Measurements from ENCODE around the gene SUGCT. TPM values are rescaled to one million over a fixed set of nuclear protein-coding genes. Genes with fewer than 3 reads are reported as not detected.
"Not testable (repeated sequence)": the region's sequence is repeated elsewhere in the genome, so short reads cannot be mapped to it uniquely, and the experiment has no call there.

SUGCT gene
- total RNA-seq, 1 experiment from 2014 or later: 1.5 TPM

DNA sequence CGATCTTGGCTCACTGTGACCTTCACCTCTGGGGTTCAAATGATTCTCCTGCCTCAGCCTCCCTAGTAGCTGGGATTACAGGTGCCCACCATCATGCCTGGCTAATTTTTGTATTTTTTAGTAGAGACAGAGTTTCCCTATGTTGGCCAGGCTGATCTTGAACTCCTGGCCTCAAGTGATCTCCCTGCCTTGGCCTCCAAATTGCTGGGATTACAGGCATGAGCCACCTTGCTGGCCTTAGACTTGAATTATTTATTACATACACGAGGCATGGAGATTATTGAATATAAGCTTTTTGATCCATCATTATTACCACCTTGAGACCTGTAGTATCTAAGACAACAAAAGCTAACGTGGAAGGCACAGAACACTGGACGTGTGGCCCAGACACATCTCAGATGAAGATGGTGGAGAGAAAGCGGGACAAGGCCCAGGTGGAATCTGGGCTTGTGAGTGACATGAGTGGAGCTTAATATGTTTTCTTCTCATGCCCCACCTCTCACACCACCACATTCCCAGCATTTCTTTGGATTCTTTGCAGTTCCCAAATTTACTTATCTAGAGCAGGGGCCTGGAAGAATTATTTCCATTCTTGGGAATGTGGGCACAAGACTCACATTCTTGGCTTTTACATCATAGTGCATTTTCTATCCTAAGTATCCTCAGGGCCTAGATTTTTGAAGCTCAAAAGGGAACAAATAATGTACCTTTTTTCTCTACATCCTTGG is 76.6 kb downstream of the SUGCT start:
- intact Hi-C loops (cut with micrococcal nuclease; ENCODE audit: unreplicated experiment): no loop called here
- H3K27ac ChIP-seq (ENCODE audit: low read depth, low read length, poor library complexity, severe bottlenecking): no peak overlapping the region
- H3K27me3 ChIP-seq (replicated peaks; ENCODE audit: insufficient read depth, low read depth, low read length, poor library complexity): no peaks in the 10 kb centered on the region
- no peaks in the 10 kb centered on the region for H3K9me3 ChIP-seq (ENCODE audit: low read depth, low read length, poor library complexity, severe bottlenecking)
- no peaks in the 10 kb centered on the region for H3K4me1 ChIP-seq (ENCODE audit: insufficient read depth, low read length, poor library complexity, severe bottlenecking)
- ChIA-PET POLR2A (ENCODE audit: low non-redundant PET) (no interaction called here), CTCF (interaction anchor here (0.5 kb wide), 1 partner anchor 650 kb away, joined by 9 read pairs; no protein-coding TSS in a partner anchor)
- DNase-seq (ENCODE audit: low spot score): no peak
- H3K36me3 ChIP-seq (ENCODE audit: insufficient read depth, low read length, poor library complexity, severe bottlenecking): no peaks in the 10 kb centered on the region
- no TSS peak for BruUV-seq (replicated peaks)
- no peak for TF ChIP-seq EZH2 (IDR thresholded peaks at IDR 0.05; ENCODE audit: borderline replicate concordance, low read depth, low read length, poor library complexity, severe bottlenecking)
- TF ChIP-seq, protein P1, sequence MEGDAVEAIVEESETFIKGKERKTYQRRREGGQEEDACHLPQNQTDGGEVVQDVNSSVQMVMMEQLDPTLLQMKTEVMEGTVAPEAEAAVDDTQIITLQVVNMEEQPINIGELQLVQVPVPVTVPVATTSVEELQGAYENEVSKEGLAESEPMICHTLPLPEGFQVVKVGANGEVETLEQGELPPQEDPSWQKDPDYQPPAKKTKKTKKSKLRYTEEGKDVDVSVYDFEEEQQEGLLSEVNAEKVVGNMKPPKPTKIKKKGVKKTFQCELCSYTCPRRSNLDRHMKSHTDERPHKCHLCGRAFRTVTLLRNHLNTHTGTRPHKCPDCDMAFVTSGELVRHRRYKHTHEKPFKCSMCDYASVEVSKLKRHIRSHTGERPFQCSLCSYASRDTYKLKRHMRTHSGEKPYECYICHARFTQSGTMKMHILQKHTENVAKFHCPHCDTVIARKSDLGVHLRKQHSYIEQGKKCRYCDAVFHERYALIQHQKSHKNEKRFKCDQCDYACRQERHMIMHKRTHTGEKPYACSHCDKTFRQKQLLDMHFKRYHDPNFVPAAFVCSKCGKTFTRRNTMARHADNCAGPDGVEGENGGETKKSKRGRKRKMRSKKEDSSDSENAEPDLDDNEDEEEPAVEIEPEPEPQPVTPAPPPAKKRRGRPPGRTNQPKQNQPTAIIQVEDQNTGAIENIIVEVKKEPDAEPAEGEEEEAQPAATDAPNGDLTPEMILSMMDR (conservative IDR thresholded peaks at IDR 0.05; ENCODE audit: low read depth, low read length): no peak
- H3K4me3 ChIP-seq (ENCODE audit: low read depth, low read length, poor library complexity, severe bottlenecking): no peak overlapping the region

DNA sequence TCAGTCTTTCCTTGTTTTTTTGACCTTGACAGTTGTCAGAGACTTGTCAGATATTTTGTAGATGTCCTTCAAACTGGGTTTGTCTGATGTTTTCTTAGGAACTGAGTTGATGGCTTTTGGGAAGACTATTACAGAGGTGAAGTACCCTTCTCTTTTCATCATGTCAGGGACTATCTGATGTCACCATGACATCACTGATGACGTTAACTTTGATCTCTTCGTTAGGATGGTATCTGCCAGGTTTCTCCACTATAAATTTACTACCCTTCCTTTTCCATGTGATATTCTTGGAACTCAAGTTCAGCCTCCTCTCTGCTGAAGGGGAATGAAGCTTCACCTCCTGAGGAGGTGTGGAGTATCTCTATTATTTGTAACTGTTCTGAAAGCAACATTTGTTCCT is 78.5 kb downstream of the SUGCT start:
- ChIA-PET POLR2A (ENCODE audit: low non-redundant PET) (no interaction called here), CTCF (no interaction called here)
- no peaks in the 10 kb centered on the region for H3K36me3 ChIP-seq (ENCODE audit: insufficient read depth, low read length, poor library complexity, severe bottlenecking)
- no peak overlapping the region for H3K27ac ChIP-seq (ENCODE audit: low read depth, low read length, poor library complexity, severe bottlenecking)
- H3K27me3 ChIP-seq (replicated peaks; ENCODE audit: insufficient read depth, low read depth, low read length, poor library complexity): no peaks in the 10 kb centered on the region
- intact Hi-C loops (cut with micrococcal nuclease; ENCODE audit: unreplicated experiment): no loop called here
- no peak overlapping the region for H3K4me3 ChIP-seq (ENCODE audit: low read depth, low read length, poor library complexity, severe bottlenecking)
- no peak for DNase-seq (ENCODE audit: low spot score)
- H3K4me1 ChIP-seq (ENCODE audit: insufficient read depth, low read length, poor library complexity, severe bottlenecking): no peaks in the 10 kb centered on the region
- no peaks in the 10 kb centered on the region for H3K9me3 ChIP-seq (ENCODE audit: low read depth, low read length, poor library complexity, severe bottlenecking)
- no peak for TF ChIP-seq EZH2 (IDR thresholded peaks at IDR 0.05; ENCODE audit: borderline replicate concordance, low read depth, low read length, poor library complexity, severe bottlenecking)
- TF ChIP-seq, protein P1 (conservative IDR thresholded peaks at IDR 0.05; ENCODE audit: low read depth, low read length): no peak
- BruUV-seq (replicated peaks): no TSS peak

DNA sequence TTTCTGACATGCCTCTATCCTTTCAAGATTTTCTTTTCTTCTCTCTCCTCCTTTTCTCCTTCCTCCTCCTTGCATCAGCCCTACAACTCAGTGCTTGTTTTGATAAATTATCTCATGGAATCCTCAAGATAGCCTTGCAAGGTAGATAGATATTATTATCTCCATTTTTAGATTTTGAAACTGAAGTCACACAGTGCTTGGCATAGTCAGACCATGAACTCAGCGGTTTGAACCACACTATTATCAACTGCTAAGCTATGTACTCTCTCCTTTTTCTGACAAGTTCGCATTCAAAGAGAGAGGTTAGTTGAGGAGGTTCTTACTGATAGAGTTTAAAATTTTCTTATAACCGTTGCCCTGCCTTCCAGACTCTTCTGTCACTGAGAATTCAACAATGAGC is 79.1 kb downstream of the SUGCT start:
- intact Hi-C loops (cut with micrococcal nuclease; ENCODE audit: unreplicated experiment): no loop called here
- H3K36me3 ChIP-seq (ENCODE audit: insufficient read depth, low read length, poor library complexity, severe bottlenecking): no peaks in the 10 kb centered on the region
- H3K27ac ChIP-seq (ENCODE audit: low read depth, low read length, poor library complexity, severe bottlenecking): no peak overlapping the region
- no peaks in the 10 kb centered on the region for H3K9me3 ChIP-seq (ENCODE audit: low read depth, low read length, poor library complexity, severe bottlenecking)
- no TSS peak for BruUV-seq (replicated peaks)
- ChIA-PET POLR2A (ENCODE audit: low non-redundant PET) (no interaction called here), CTCF (interaction anchor here (0.6 kb wide), 1 partner anchor 25 kb away, joined by 6 read pairs; no protein-coding TSS in a partner anchor)
- TF ChIP-seq, protein P1 (conservative IDR thresholded peaks at IDR 0.05; ENCODE audit: low read depth, low read length): no peak
- TF ChIP-seq EZH2 (IDR thresholded peaks at IDR 0.05; ENCODE audit: borderline replicate concordance, low read depth, low read length, poor library complexity, severe bottlenecking): no peak
- no peak for DNase-seq (ENCODE audit: low spot score)
- no peaks in the 10 kb centered on the region for H3K4me1 ChIP-seq (ENCODE audit: insufficient read depth, low read length, poor library complexity, severe bottlenecking)
- no peaks in the 10 kb centered on the region for H3K27me3 ChIP-seq (replicated peaks; ENCODE audit: insufficient read depth, low read depth, low read length, poor library complexity)
- no peak overlapping the region for H3K4me3 ChIP-seq (ENCODE audit: low read depth, low read length, poor library complexity, severe bottlenecking)

DNA sequence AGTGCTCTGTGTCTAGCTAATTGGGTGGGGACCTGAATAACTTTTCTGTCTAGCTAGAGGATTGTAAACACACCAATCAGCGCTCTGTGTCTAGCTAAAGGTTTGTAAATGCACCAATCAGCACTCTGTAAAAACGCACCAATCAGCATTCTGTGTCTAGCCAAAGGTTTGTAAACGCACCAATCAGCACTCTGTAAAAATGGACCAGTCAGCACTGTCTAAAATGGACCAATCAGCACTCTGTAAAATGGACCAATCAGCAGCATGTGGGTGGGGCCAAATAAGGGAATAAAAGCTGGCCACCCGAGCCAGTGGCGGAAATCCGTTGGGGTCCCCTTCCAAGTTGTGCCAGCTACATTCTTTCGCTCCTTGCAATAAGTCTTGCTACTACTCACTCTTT is 83.8 kb downstream of the SUGCT start:
- H3K27me3 ChIP-seq (replicated peaks; ENCODE audit: insufficient read depth, low read depth, low read length, poor library complexity); H3K4me1 ChIP-seq (ENCODE audit: insufficient read depth, low read length, poor library complexity, severe bottlenecking); H3K9me3 ChIP-seq (ENCODE audit: low read depth, low read length, poor library complexity, severe bottlenecking); CTCF ChIA-PET; H3K36me3 ChIP-seq (ENCODE audit: insufficient read depth, low read length, poor library complexity, severe bottlenecking); POLR2A ChIA-PET (ENCODE audit: low non-redundant PET); BruUV-seq (replicated peaks); H3K27ac ChIP-seq (ENCODE audit: low read depth, low read length, poor library complexity, severe bottlenecking); H3K4me3 ChIP-seq (ENCODE audit: low read depth, low read length, poor library complexity, severe bottlenecking); DNase-seq (ENCODE audit: low spot score); intact Hi-C loops (cut with micrococcal nuclease; ENCODE audit: unreplicated experiment): not testable (repeated sequence)

Measured in A673 (cell line).